NOMO-1 treated with dmso at 0.1 percent for 144 hours (cell line): ENCODE measurements around the gene OLR1.

ENCODE experiments used
- DNase-seq: peaks from one replicate; lab custom pipeline; 2025; ENCODE audit not compliant: unreplicated experiment; lab: John Stamatoyannopoulos, UW

OLR1 gene

GRCh38 chr12:10110256-10110844, 61.6 kb downstream of the OLR1 start:
- DNase-seq = no peak
